SJCRH30 (cell line): ENCODE measurements around the gene MEGF11. TPM values are rescaled to one million over a fixed set of nuclear protein-coding genes. Genes with fewer than 3 reads are reported as not detected.

Experiments
- DNase-seq, 2 experiments: peaks; one replicate each; pipeline ENCODE4 v3.0.0-alpha.2; 2015 to 2020
- H3K27ac ChIP-seq: fragments of 250-450 bp; sonication (Bioruptor Pico); 2 replicates; pipeline ENCODE4 v1.5.1; 2020; ENCODE audit warnings: mild to moderate bottlenecking, moderate library complexity
- H3K27me3 ChIP-seq: fragments of 250-450 bp; sonication (Bioruptor Pico); 2 replicates; pipeline ENCODE4 v1.5.1; 2020; ENCODE audit warnings: mild to moderate bottlenecking, moderate library complexity
- H3K36me3 ChIP-seq: fragments of 250-450 bp; sonication (Bioruptor Pico); 2 replicates; pipeline ENCODE4 v1.5.1; 2020; ENCODE audit warnings: mild to moderate bottlenecking, moderate library complexity
- H3K4me1 ChIP-seq: fragments of 250-450 bp; sonication (Bioruptor Pico); 2 replicates; pipeline ENCODE4 v1.5.1; 2020; ENCODE audit warnings: mild to moderate bottlenecking, moderate library complexity
- H3K4me3 ChIP-seq: fragments of 250-450 bp; sonication (Bioruptor Pico); 2 replicates; pipeline ENCODE4 v1.5.1; 2020; ENCODE audit warnings: mild to moderate bottlenecking, moderate library complexity
- H3K9me3 ChIP-seq: fragments of 250-450 bp; sonication (Bioruptor Pico); replicated peaks from 2 replicates; pipeline ENCODE4 v1.5.1; 2020; ENCODE audit warnings: mild to moderate bottlenecking, moderate library complexity
- total RNA-seq: library from RNA; depleted of rRNA; stranded (reverse); fragments of >200 nt; shearing (Covaris generic); gene quantifications from 2 replicates; pipeline ENCODE4 v1.2.3, GENCODE V29; 2014

MEGF11 gene
- total RNA-seq, 1 experiment from 2014 or later = 8.7 TPM

- H3K36me3 ChIP-seq = no peaks in the 10 kb centered on the region
- H3K27me3 ChIP-seq = no peaks in the 10 kb centered on the region
- no peak for DNase-seq
- H3K27ac ChIP-seq = no peak overlapping the region
- H3K4me1 ChIP-seq = peaks cover 17% of the 10 kb centered on the region
- H3K9me3 ChIP-seq = no peaks in the 10 kb centered on the region
- no peak overlapping the region for H3K4me3 ChIP-seq
Observed at GRCh38 chr15:66094331-66094730, 159.2 kb downstream of the MEGF11 start.

GRCh38 chr15:66092053-66093016 is 161.2 kb downstream of the MEGF11 start:
- Histone ChIP-seq H3K27ac (no peak overlapping the region), H3K27me3 (no peaks in the 10 kb centered on the region), H3K36me3 (no peaks in the 10 kb centered on the region), H3K4me1 (peaks cover 17% of the 10 kb centered on the region), H3K9me3 (no peaks in the 10 kb centered on the region), H3K4me3 (no peak overlapping the region)
- DNase-seq = no peak

GRCh38 chr15:66089509-66089908 is 164.0 kb downstream of the MEGF11 start:
- Histone ChIP-seq H3K4me1 (no peaks in the 10 kb centered on the region), H3K9me3 (no peaks in the 10 kb centered on the region), H3K36me3 (no peaks in the 10 kb centered on the region), H3K4me3 (no peak overlapping the region), H3K27me3 (no peaks in the 10 kb centered on the region), H3K27ac (no peak overlapping the region)
- no peak for DNase-seq

GRCh38 chr15:66089049-66089448 is 164.5 kb downstream of the MEGF11 start:
- Histone ChIP-seq H3K9me3 (no peaks in the 10 kb centered on the region), H3K27ac (no peak overlapping the region), H3K36me3 (no peaks in the 10 kb centered on the region), H3K4me3 (no peak overlapping the region), H3K4me1 (no peaks in the 10 kb centered on the region), H3K27me3 (no peaks in the 10 kb centered on the region)
- peak in 1 of 2 experiments; percentile 37 for DNase-seq

- no peak overlapping the region for H3K27ac ChIP-seq
- H3K27me3 ChIP-seq = no peaks in the 10 kb centered on the region
- H3K36me3 ChIP-seq = no peaks in the 10 kb centered on the region
- no peaks in the 10 kb centered on the region for H3K9me3 ChIP-seq
- H3K4me1 ChIP-seq = no peaks in the 10 kb centered on the region
- DNase-seq = peak; percentile 19 to 31
- no peak overlapping the region for H3K4me3 ChIP-seq
Observed at GRCh38 chr15:66085128-66085527, 168.4 kb downstream of the MEGF11 start.

- no peaks in the 10 kb centered on the region for H3K4me1 ChIP-seq
- no peak for DNase-seq
Observed at GRCh38 chr15:66084704-66085103, 168.8 kb downstream of the MEGF11 start.

GRCh38 chr15:66080717-66081398 is 172.7 kb downstream of the MEGF11 start:
- Histone ChIP-seq H3K4me1 (no peaks in the 10 kb centered on the region), H3K4me3 (no peak overlapping the region), H3K27me3 (no peaks in the 10 kb centered on the region), H3K9me3 (no peaks in the 10 kb centered on the region), H3K36me3 (no peaks in the 10 kb centered on the region), H3K27ac (no peak overlapping the region)
- DNase-seq = no peak

More at GRCh38 chr15:66084704-66085103, 168.8 kb downstream of the MEGF11 start:
- Histone ChIP-seq H3K9me3 (no peaks in the 10 kb centered on the region), H3K36me3 (no peaks in the 10 kb centered on the region), H3K27me3 (no peaks in the 10 kb centered on the region), H3K4me3 (no peak overlapping the region), H3K27ac (no peak overlapping the region)

GRCh38 chr15:66078929-66079275 is 174.6 kb downstream of the MEGF11 start:
- no peaks in the 10 kb centered on the region for H3K4me1 ChIP-seq
- no peak overlapping the region for H3K27ac ChIP-seq
- no peaks in the 10 kb centered on the region for H3K27me3 ChIP-seq

GRCh38 chr15:66078196-66078928 is 175.2 kb downstream of the MEGF11 start:
- no peak overlapping the region for H3K27ac ChIP-seq
- DNase-seq = no peak
- H3K4me3 ChIP-seq = no peak overlapping the region
- no peaks in the 10 kb centered on the region for H3K27me3 ChIP-seq
- no peaks in the 10 kb centered on the region for H3K9me3 ChIP-seq
- H3K4me1 ChIP-seq = no peaks in the 10 kb centered on the region
- no peaks in the 10 kb centered on the region for H3K36me3 ChIP-seq

More at GRCh38 chr15:66078929-66079275, 174.6 kb downstream of the MEGF11 start:
- H3K36me3 ChIP-seq = no peaks in the 10 kb centered on the region
- H3K4me3 ChIP-seq = no peak overlapping the region
- no peaks in the 10 kb centered on the region for H3K9me3 ChIP-seq
- DNase-seq = no peak

GRCh38 chr15:66077320-66077663 is 176.3 kb downstream of the MEGF11 start:
- Histone ChIP-seq H3K9me3 (no peaks in the 10 kb centered on the region), H3K27me3 (no peaks in the 10 kb centered on the region), H3K4me1 (no peaks in the 10 kb centered on the region), H3K4me3 (no peak overlapping the region), H3K27ac (no peak overlapping the region), H3K36me3 (no peaks in the 10 kb centered on the region)
- no peak for DNase-seq

GRCh38 chr15:66076591-66077319 is 176.8 kb downstream of the MEGF11 start:
- Histone ChIP-seq H3K36me3 (no peaks in the 10 kb centered on the region), H3K27ac (no peak overlapping the region), H3K4me3 (no peak overlapping the region), H3K9me3 (no peaks in the 10 kb centered on the region), H3K4me1 (no peaks in the 10 kb centered on the region), H3K27me3 (no peaks in the 10 kb centered on the region)
- no peak for DNase-seq

GRCh38 chr15:66075947-66076346 is 177.6 kb downstream of the MEGF11 start:
- H3K9me3 ChIP-seq = no peaks in the 10 kb centered on the region
- no peaks in the 10 kb centered on the region for H3K4me1 ChIP-seq
- no peaks in the 10 kb centered on the region for H3K27me3 ChIP-seq
- H3K4me3 ChIP-seq = no peak overlapping the region
- no peak overlapping the region for H3K27ac ChIP-seq
- no peak for DNase-seq
- no peaks in the 10 kb centered on the region for H3K36me3 ChIP-seq

- Histone ChIP-seq H3K27ac (no peak overlapping the region), H3K27me3 (no peaks in the 10 kb centered on the region), H3K4me1 (no peaks in the 10 kb centered on the region), H3K9me3 (no peaks in the 10 kb centered on the region), H3K4me3 (no peak overlapping the region), H3K36me3 (no peaks in the 10 kb centered on the region)
- DNase-seq = no peak
Observed at GRCh38 chr15:66072616-66073361, 180.8 kb downstream of the MEGF11 start.

GRCh38 chr15:66071921-66072295 is 181.6 kb downstream of the MEGF11 start:
- DNase-seq = no peak
- Histone ChIP-seq H3K27ac (no peak overlapping the region), H3K4me1 (no peaks in the 10 kb centered on the region), H3K4me3 (no peak overlapping the region), H3K36me3 (no peaks in the 10 kb centered on the region), H3K9me3 (no peaks in the 10 kb centered on the region), H3K27me3 (no peaks in the 10 kb centered on the region)
